Hematopoietic multipotent progenitor cell treated with erythropoietin and hydrocortisone succinate and interleukin-3 and kit ligand, for 4 days (in vitro differentiated cells): ENCODE measurements around the gene HERC4.
A peak's percentile ranks its signal among the peaks of the same experiment; 100 is the strongest.
"Not testable (repeated sequence)": the region's sequence is repeated elsewhere in the genome, so short reads cannot be mapped to it uniquely, and the experiment has no call there.

ENCODE experiments used
- DNase-seq: peaks from one replicate; pipeline ENCODE4 v3.0.0-alpha.2; 2015

The HERC4 gene

DNA sequence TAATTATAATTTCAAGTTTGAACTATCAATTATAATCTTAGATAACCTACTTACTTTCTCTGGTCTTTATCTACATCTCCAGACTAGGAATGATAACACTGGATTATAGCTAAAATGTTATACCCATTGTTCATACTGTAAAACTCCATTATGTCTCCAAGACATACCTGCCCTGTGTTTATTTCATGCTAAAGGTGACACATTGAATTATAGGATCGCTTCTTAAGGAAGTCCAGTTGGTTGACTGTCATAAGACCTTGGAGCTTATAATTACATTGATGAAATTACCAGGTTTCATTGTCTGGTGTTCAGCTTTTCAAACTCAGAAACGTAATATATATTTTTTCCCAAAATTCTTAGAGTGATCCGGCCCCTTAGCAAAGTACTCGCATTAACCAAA is 15.5 kb upstream of the HERC4 start:
- DNase-seq, result no peak

DNA sequence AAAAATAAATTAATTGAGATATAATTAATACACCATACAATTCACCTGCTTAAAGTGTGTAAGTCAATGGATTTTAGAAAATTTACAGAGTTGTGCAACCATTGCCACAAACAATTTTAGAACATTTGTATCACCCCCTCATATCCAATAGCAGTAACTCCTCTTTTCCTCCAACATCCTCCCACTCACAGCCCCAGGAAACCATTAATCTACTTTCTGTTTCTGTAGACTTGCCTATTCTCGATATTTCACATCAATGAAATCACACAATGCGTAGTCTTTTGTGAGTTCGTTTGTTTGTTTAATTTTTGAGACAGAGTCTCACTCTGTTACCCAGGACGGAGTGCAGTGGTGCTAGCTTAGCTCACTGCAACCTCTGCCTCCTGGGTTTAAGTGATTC is 13.7 kb upstream of the HERC4 start:
- DNase-seq, result no peak

DNA sequence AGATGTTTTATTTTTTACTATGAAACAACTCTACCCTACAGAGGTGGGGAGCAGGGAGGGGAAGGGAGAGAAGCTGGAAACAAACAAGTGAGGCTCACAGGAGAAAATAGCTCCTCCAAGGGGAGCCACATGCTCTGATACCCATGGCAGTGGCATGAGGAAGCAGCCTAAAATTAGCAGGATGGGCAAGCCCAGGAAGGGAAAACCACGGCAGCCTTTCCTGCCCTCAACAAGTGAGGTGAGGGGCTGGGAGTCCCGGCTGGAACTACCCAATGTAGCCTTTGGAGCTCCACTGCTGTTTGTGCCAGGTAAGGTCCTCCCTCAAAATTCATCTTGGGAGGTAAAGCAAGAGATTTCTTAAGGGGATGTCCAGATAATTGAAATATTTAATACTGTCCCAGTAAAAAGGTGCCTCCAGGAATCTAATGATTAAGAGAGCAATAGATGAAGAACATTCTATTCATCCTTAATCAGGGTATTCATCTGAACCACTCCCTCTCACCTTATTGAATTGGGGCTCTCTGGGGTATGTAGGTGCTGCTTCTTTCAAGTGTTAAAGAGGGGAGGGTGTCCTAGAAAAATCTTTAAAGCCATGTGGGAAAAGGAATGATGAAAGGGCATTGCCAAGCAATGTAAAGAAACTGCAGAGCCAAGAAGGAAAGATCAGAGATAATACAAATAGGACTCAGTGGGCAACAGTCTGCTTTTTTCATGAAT is 12.8 kb upstream of the HERC4 start:
- no peak for DNase-seq

DNA sequence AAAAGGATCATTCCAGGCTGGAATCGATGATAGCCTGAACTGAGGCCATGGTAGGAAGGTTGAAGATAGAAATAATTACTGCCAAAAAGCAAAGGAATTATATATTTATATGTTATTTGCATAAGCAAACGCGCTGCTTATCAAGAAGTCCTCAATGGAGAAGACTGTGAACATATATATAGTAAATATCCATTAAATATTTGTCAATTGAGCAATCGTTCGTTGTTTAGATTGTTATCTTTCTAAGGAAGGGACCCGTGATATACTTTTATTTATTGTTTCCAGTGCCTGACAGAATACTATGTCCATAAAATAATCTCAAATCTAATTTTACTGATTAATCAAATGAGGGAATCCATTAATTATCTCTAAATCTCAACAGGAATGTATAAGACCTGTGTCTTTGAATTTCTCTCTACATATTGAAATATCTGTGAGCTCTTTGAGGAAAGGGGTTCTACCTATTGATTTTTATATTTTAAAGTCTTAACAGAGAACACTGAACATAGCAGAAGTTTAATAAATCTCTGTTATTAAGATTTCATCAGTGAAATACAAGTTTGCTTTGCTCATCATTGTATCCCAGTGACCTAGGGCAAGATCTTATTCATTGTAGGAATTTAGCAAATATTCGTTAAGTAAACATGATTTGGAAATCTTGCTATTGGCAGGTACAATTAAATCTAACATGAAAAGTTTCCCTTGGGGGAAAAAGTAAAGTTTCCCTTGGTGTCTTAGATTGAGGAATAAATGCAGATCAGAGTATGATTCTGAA is 12.0 kb upstream of the HERC4 start:
- DNase-seq, result no peak

DNA sequence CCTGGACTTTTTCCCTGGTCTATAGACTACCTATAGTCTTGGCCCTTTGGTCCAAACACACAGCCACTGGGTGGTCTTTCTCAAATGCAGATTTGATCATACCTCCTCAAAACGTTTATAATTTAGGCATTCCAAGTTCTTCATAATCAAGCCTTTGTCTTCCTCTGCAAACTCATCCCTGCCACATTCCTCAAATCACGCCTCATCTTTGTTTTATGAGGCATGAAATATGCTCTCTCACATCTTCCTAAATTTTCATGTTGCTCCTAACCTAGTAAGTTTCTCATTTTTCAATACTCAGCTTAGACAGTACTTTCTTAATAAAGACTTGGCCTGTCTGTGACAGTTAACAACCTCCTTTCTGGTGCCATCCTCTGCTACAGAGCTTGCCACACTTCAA is 10.9 kb upstream of the HERC4 start:
- DNase-seq, result no peak

DNA sequence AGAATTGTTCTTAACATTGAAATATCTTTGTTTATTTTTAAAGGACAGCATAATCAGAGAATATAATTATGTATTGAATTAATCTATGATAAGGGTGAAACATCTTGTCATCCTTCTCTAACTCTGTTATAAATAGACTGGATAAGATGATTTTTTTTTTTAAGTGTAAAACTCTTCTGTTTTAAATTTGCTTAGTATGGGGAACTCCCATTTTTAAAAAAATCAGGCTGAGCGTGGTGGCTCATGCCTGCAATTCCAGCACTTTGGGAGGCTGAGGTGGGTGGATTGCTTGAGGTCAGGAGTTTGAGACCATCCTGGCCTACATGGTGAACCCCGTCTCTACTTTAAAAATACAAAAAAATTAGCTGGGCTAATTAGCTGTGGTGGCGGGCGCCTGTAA is 9.4 kb upstream of the HERC4 start:
- DNase-seq, result no peak

DNA sequence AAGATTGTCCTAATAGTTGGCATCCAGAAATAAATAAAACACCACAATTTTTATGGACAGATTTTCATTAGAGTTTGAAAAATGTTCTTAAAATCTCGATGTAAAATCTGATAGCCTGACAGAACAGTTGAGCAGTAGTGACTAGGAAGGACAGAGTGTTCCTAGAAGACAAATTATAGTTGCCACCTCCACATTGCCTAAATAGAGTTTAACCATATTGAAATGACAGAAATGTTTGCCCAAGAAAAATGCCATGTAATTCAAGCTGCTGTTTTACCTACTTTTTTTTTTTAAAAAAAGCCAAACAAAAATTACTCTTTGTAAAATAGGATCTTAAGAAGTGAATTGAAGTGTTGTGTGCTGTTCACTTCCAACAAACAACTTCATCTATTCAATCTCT is 8.9 kb upstream of the HERC4 start:
- DNase-seq, result no peak

DNA sequence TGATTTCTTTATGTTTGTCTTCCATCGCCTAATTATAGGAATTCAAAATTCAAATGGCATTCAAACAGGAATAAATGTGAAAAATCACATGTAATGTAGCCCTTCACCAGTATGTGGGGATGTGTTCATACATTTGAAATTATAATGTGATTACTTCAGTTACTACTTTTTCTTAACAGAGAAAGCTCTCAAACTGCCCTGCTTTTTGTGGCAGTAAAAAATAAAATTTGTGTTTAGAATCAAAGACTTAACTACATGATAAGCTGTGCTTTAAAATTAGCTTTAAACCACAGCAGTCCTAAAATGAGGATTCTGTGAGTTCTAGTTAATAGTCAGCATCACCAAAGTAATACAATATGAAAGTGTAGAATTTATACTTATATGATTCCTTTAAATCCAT is 7.8 kb upstream of the HERC4 start:
- peak; percentile 36 for DNase-seq

DNA sequence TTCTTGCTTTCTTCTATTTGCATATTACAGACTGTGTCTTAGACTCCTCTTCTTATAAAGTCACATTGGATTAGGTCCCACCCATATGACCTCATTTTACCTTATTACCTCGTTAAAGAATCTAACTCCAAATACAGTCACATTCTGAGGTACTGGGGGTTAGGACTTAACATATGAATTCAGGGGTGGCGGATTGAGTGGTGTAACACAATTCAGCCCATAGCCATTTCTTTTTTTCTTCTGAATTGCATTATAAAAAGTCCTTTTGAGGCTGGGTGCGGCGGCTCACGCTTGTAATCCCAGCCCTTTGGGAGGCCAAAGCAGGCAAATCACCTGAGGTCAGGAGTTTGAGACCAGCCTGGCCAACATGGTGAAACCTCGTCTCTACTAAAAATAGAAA is 6.8 kb upstream of the HERC4 start:
- DNase-seq, result no peak

DNA sequence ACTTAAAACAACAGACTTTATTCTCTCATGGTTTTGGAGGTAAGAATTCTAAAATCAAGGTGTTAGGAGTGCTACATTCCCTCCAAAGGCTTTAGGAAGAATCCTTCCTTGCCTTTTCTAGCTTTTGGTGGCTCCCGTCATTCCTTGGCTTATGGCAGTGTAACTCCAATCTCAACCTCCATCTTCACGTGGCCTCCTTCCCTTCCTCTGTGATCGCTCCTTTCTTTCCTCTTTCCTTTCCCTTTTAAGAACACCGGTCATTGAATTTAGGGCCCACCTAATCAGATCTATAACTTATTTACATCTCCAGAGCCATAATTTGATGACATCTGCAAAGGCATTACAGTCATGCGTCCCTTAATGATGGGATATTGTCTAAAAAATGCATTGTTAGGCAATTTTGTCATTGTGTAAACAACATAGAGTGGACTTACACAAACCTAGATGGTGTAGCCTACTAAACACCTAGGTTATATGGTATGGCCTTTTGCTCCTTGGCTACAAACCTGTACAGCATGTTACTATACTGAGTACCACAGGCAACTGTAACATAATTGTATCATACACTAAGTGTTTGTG is 5.9 kb upstream of the HERC4 start:
- no peak for DNase-seq

DNA sequence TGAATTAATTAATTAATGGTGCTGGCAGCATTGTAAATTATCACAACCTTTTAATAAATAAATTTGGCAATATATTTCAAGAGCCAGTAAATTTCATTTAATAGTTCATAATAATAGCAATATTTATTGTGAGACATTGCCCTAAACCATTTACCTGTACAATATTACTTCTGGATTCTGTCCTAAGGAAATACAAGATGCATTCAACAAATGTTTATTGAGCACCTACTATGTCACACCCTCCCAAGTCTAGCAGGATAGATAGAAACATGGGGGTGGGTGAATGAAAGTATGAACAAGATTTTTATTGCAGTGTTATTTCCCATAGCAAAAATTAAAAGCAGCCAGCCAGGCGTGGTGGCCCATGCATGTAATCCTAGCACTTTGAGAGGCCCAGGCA is 4.4 kb upstream of the HERC4 start:
- DNase-seq, result no peak

DNA sequence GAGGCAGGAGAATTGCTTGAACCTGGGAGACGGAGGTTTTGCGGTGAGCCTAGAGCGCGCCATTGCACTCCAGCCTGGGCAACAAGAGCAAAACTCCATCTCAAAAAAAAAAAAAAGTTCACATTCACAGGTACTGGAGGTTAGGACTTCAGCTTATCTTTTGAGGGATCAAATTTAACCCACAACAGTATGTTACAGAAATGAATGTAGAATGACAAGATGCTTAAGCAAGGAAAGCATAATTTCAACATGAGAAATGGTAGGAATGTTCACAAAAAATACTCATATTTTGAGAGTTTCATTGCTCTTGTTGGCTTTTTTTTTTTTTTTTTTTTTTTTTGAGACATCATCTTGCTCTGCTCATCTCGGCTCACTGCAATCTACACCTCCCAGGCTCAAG is 1.9 kb upstream of the HERC4 start:
- no peak for DNase-seq

DNA sequence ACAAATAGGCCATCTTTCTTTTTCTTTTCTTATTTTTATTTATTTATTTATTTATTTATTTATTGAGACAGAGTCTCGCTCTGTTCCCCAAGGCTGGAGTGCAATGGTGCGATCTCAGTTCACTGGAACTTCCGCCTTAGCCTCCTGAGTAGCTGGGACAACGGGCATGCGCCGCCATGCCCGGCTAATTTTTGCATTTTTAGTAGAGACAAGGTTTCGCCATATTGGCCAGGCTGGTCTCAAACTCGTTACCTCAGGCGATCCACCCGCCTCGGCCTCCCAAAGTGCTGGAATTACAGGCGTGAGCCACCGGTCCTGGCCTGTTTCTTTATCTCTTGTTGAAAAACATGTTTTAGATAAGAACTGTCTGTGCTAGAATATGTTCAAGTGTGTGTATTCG is 998 bp upstream of the HERC4 start:
- not testable (repeated sequence) for DNase-seq

DNA sequence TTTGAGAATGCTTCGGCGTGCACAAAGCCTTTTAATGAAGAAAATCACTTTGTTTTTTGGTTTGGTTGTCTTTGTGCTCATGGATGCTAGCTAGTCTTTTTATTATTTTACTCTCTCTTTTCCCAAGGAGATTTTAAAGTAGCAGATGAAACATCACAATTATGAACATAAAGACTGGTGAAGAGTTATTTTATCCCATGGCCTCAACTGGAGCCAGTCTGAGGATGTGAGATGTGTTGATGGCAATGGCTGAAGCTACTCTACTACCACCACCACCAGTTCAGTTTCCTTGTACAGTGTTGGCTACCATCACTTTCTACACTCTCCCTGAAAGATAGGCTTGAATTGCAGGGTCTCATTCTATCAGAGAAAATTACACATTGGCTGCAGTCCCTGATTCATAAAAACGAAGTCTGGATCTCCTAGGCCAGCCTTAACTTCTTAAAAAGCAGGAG is 494 bp upstream of the HERC4 start:
- DNase-seq, result no peak

DNA sequence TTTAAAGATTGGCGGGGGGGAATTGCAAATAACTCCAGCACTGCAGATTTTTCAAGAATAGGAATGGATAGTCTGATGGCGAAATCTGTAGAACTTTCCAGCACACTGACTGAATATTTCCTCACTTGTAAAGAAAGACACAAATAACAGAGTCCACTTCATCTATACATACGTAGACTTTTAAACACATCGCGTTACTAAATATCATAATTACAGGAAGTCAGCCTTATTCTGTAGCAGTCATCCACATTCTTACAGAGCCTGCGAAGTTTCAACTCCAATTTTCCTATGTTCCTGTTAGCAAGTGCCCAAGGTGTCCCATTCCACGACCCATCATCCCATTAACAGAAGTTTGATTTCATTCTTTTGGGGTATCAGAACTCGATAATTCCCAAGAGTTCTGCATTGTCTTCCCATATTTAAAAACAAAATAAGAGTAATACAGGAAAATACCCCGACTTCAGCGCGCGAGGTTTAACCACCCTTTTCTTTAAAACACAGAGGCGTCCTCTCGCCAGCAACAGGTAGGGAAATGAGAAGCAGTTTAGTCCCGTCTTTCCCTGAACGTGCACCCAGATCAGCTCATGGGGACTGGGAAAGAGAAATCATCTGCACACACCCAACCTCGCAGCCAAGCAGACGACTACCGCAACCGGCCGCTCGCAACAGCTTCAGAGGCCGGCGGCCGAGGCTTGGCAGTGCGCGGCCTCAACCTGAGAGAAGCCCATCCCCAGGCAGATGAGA is 880 bp downstream of the HERC4 start:
- peak; percentile 48 for DNase-seq

DNA sequence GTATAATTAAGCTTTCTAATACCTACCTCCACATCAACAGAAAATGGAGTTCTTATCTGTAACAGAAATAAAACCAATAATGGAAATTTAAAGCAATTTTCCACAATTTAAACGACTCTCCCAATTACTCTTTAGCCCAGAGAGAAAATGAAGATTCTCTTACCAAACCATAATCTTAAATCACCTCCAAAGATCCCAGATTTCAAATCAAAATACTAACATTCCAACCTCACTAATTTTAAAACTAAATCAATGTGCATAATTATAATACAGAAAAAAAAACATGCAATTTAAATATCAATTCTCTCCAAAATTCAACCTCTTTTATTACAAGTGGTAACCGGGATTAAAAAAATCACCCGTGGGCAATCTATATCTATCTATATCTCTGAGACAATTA is 1.5 kb downstream of the HERC4 start:
- no peak for DNase-seq

DNA sequence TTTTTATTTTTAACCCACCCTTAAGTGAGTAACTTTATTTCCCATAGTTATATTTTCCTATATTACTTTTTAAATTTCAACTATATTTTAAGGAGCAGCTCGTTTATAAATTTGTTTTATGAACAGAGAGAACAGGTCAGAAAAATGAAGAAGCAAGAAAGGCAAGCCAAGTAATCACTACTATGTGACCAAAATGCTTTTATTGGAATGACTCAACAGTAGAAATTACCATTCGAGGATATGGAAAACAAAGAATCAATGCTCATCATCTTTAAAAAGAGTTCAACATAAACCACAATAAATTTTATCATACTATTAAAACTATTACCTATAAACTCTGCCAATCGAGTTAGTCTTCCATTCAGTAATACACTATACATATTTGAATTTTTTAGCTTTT is 7.6 kb downstream of the HERC4 start:
- DNase-seq, result no peak

DNA sequence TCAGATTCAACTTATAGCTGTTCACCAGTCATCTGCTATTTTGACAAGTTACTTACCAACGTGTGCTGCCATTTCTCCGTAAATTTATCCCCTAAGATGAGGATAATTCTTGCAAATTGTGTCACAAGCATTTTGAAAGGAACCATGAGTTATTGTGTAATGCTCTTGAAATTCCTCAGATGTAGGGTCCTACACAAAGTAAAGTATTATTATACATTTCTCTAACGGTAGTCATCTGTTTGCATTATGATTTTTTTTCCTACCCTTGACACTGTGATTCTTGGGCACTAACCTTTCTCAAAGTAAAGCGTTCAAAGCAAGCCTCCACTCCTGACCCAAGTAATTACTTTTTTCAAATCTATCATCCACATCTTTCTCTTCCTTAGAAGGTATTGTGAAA is 8.1 kb downstream of the HERC4 start:
- DNase-seq, result no peak

DNA sequence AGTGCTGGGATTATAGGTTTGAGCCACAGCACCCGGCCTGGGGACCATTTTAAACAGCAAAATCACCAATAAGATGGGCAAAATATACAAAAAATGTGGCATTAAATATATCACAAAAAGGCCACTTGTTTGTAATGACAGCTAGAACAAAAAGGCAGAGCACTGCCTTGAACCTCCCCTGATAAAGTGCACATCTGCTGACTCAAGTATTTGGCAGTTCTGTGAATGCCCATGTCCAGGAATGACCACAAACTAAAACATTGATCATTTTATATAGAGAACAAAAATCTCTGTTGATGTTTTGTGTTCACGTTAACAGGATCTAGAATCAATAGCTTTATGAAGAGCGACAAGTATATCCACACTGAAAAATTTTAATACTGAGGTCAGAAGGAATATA is 21.5 kb downstream of the HERC4 start:
- no peak for DNase-seq

DNA sequence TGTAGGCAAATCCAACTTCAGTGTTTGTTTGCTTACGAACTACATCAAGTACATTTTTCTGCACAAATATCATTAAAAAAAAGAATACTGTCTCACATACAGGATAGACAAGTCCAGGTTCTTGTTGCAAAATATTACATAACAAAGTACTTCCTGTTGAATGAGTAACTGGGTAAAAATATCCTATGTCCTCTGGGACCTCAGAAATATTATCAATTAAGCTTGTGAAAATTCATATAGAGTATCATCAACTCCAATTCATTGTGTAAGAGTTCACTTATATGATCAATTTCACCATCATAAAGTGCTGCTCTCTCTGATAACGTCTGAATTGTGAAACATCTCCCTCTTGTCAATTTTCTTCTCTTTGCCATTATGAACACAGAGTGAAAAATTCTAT is 22.6 kb downstream of the HERC4 start:
- DNase-seq, result no peak

DNA sequence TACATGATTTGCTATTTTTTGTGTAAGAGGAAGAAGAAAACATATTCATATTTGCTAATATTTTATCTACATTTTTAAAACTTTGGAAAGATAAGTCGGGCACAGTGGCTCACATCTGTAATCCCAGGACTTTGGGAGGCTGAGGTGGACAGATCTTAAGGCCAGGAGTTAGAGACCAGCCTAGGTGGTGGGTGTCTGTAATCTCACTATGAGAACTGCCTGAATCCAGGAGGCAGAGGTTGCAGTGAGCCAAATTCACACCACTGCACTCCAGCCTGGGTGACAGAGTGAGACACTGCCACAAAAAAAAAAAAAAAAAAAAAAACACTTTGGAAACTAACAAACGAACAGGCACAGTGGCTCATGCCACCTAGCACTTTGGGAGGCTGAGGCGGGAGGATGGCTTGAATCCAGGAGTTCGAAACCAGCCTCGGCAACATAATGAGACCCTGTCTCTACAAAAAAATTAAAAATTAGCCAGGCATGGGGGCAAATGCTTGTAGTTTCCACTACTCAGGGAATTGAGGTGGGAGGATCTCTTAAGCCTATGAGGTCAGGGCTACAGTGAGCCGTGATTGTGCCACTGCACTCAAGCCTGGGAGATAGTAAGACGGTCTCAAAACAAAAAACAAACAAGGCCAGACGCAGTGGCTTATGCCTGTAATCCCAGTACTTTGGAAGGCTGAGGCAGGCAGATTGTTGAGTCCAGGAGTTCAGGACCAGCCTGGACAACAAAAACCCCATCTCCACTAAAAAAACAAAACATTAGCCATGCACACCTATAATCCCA is 25.6 kb downstream of the HERC4 start:
- no peak for DNase-seq

DNA sequence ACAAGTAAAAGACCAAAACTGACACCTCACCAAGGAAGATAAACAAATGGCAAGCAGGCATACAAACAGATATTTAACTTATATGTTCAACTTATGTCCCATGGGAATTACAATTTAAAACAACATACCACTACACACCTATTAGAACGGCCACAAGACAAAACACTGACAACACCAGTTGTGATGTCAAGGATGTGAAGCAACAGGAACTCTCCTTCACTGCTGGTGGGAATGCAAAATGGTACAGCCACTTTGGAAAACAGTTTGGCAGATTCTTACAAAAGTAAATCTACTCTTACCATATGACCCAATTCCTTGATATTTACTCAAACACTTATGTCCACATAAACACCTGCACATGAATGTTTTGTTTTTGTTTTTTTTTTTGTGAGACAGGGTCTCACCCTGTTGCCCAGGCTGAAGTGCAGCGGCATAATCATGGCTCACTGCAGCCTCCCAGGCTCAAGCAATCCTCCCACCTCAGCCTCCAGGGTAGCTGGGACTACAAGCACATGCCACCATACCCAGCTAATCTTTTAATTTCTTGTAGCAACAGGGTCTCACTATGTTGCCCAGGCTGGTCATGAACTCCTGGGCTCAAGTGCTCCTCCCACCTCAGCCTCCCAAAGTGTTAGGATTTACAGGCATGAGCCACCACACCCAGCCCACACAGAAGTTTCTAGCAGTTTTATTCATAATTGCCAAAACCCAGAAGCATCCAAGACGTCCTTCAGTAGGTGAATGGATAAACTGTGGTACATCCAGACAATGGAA is 27.3 kb downstream of the HERC4 start:
- no peak for DNase-seq
